GM23338 (cell line): ENCODE data around the gene KCNT1.

Source experiments
- CTCF ChIP-seq, 2 experiments: fragments of 200-600 bp in 1 of 2; sonication (generic) in 1 of 2; conservative IDR thresholded peaks; 2 replicates each; pipeline versions ENCODE4 v1.5.1 to v1.6.1; 2016 to 2017; ENCODE audit warnings: antibody characterized with exemption in 2 of 2, low read depth in 2 of 2, mild to moderate bottlenecking in 2 of 2, moderate library complexity in 1 of 2
- EZH2 ChIP-seq: fragments of 200-600 bp; sonication (generic); IDR thresholded peaks from one replicate; pipeline ENCODE4 v1.8.0; 2017; ENCODE audit warnings: antibody characterized with exemption, mild to moderate bottlenecking, low read depth; ENCODE audit not compliant: unreplicated experiment
- POLR2AphosphoS5 ChIP-seq: IDR thresholded peaks from 2 replicates; pipeline ENCODE4 v1.6.1; 2016; ENCODE audit warnings: antibody characterized with exemption, low read depth

GRCh38 chr9:135812961-135813360 lies 111.0 kb downstream of the KCNT1 start:
- TF ChIP-seq POLR2AphosphoS5 (no peak), CTCF (conservative IDR thresholded peaks at IDR 0.05; ENCODE audit: low read depth in 2 of 2) (no peak), EZH2 (no peak)
